HG03442 (cell line): ENCODE results near the gene TMPRSS7.

Experiments used
- ATAC-seq: cut with Tn5 transposase; IDR thresholded peaks from one replicate; pipeline ENCODE4 v1.9.1; 2021; ENCODE audit warnings: mild to moderate bottlenecking, moderate library complexity; ENCODE audit not compliant: unreplicated experiment

TMPRSS7 gene

GRCh38 chr3:112034436-112034835 is at the start of gene TMPRSS7:
TMPRSS7 (plus strand) TSS chr3:112034736; CDS start chr3:112034846, 110 bp downstream.
- no peak for ATAC-seq

- ATAC-seq = no peak
These were observed 47.7 kb upstream of the TMPRSS7 start for GRCh38 chr3:111986800-111987199.

- peak; percentile 92 for ATAC-seq
These were observed 45.4 kb upstream of the TMPRSS7 start for GRCh38 chr3:111989061-111989678.

- ATAC-seq = no peak
These were observed 41.5 kb upstream of the TMPRSS7 start for GRCh38 chr3:111993038-111993437.

GRCh38 chr3:111998636-111999483 is 35.7 kb upstream of the TMPRSS7 start, which contains the start of gene TAGLN3:
TAGLN3 (plus strand) TSS chr3:111998922; CDS start chr3:111999423, 501 bp downstream.
- ATAC-seq = peak; percentile 43

GRCh38 chr3:111999484-112000324 is 34.8 kb upstream of the TMPRSS7 start:
- ATAC-seq = no peak

GRCh38 chr3:112000367-112000771 is 34.2 kb upstream of the TMPRSS7 start:
- ATAC-seq = no peak

- no peak for ATAC-seq
These were observed 33.6 kb upstream of the TMPRSS7 start for GRCh38 chr3:112000966-112001365.

- ATAC-seq = no peak
These were observed 33.0 kb upstream of the TMPRSS7 start for GRCh38 chr3:112001526-112001925.

- no peak for ATAC-seq
These were observed 32.2 kb upstream of the TMPRSS7 start for GRCh38 chr3:112002096-112002971.

- no peak for ATAC-seq
These were observed 31.0 kb upstream of the TMPRSS7 start for GRCh38 chr3:112003321-112004080.

GRCh38 chr3:112004187-112004586 is 30.3 kb upstream of the TMPRSS7 start:
- ATAC-seq = no peak

- ATAC-seq = no peak
These were observed 29.9 kb upstream of the TMPRSS7 start for GRCh38 chr3:112004669-112005068.

- no peak for ATAC-seq
These were observed 29.4 kb upstream of the TMPRSS7 start for GRCh38 chr3:112005091-112005672.

- no peak for ATAC-seq
These were observed 26.9 kb upstream of the TMPRSS7 start for GRCh38 chr3:112007633-112008032.

GRCh38 chr3:112009670-112010069 is 24.9 kb upstream of the TMPRSS7 start:
- ATAC-seq = no peak

- ATAC-seq = no peak
These were observed 23.9 kb upstream of the TMPRSS7 start for GRCh38 chr3:112010636-112011035.

GRCh38 chr3:112011376-112011940 is 23.1 kb upstream of the TMPRSS7 start:
- no peak for ATAC-seq
